Stimulated activated naive CD8-positive, alpha-beta T cell treated with anti-CD3 and anti-CD28 coated beads, Interleukin-15, Interleukin-2, amounts not matched to agents 100 ng/mL and 50 ng/mL, for 24 hours (primary cell): ENCODE data around the gene TMEM117.
A peak's percentile ranks its signal among the peaks of the same experiment; 100 is the strongest.

ENCODE experiments used
- H3K27ac Mint-ChIP-seq: one replicate; pipeline ENCODE4 v1.8.0; 2021; ENCODE audit warnings: mild to moderate bottlenecking, mixed read lengths
- H3K27me3 Mint-ChIP-seq: one replicate; pipeline ENCODE4 v1.8.0; 2021; ENCODE audit warnings: mixed read lengths
- H3K36me3 Mint-ChIP-seq: one replicate; pipeline ENCODE4 v1.8.0; 2021; ENCODE audit warnings: low read depth, mixed read lengths
- H3K4me1 Mint-ChIP-seq: one replicate; pipeline ENCODE4 v1.8.0; 2021; ENCODE audit warnings: low read depth, mixed read lengths
- H3K4me3 Mint-ChIP-seq: one replicate; pipeline ENCODE4 v1.8.0; 2021; ENCODE audit warnings: mild to moderate bottlenecking, mixed read lengths
- H3K9me3 Mint-ChIP-seq: one replicate; pipeline ENCODE4 v1.8.0; 2021; ENCODE audit warnings: mixed read lengths

The TMEM117 gene

GRCh38 chr12:43835656-43836474, at the start of gene TMEM117:
TSS of gene TMEM117 (plus strand) at chr12:43836081.
- H3K4me3 Mint-ChIP-seq: peak within 1 kb of the TSS; percentile 85
- peaks cover 50% of the 10 kb centered on the region for H3K4me1 Mint-ChIP-seq
- no peaks in the 10 kb centered on the region for H3K9me3 Mint-ChIP-seq
- H3K27ac Mint-ChIP-seq: peak within 1 kb of the TSS; percentile 93
- H3K27me3 Mint-ChIP-seq: peaks cover 10% of the 10 kb centered on the region
- no peaks in the 10 kb centered on the region for H3K36me3 Mint-ChIP-seq

GRCh38 chr12:43786899-43787693, 48.8 kb upstream of the TMEM117 start:
- no peaks in the 10 kb centered on the region for H3K27me3 Mint-ChIP-seq
- H3K27ac Mint-ChIP-seq: no peak overlapping the region
- H3K36me3 Mint-ChIP-seq: peaks cover 27% of the 10 kb centered on the region
- H3K4me1 Mint-ChIP-seq: no peaks in the 10 kb centered on the region
- H3K9me3 Mint-ChIP-seq: no peaks in the 10 kb centered on the region
- no peak overlapping the region for H3K4me3 Mint-ChIP-seq

GRCh38 chr12:43789941-43790340, 45.9 kb upstream of the TMEM117 start:
- H3K36me3 Mint-ChIP-seq: peaks cover 21% of the 10 kb centered on the region
- H3K27me3 Mint-ChIP-seq: no peaks in the 10 kb centered on the region
- no peaks in the 10 kb centered on the region for H3K4me1 Mint-ChIP-seq
- H3K4me3 Mint-ChIP-seq: no peak overlapping the region
- H3K9me3 Mint-ChIP-seq: no peaks in the 10 kb centered on the region
- H3K27ac Mint-ChIP-seq: no peak overlapping the region

GRCh38 chr12:43795716-43796280, 40.1 kb upstream of the TMEM117 start:
- no peaks in the 10 kb centered on the region for H3K9me3 Mint-ChIP-seq
- peaks cover 49% of the 10 kb centered on the region for H3K36me3 Mint-ChIP-seq
- no peak overlapping the region for H3K27ac Mint-ChIP-seq
- no peaks in the 10 kb centered on the region for H3K27me3 Mint-ChIP-seq
- H3K4me3 Mint-ChIP-seq: no peak overlapping the region
- H3K4me1 Mint-ChIP-seq: peaks cover 7% of the 10 kb centered on the region

GRCh38 chr12:43797561-43798217, 38.2 kb upstream of the TMEM117 start:
- peaks cover 52% of the 10 kb centered on the region for H3K36me3 Mint-ChIP-seq

GRCh38 chr12:43805149-43805859, 30.6 kb upstream of the TMEM117 start:
- Mint-ChIP-seq H3K4me1 (peaks cover 39% of the 10 kb centered on the region), H3K27me3 (no peaks in the 10 kb centered on the region), H3K27ac (peak overlapping the region; percentile 89), H3K36me3 (peaks cover 28% of the 10 kb centered on the region), H3K9me3 (no peaks in the 10 kb centered on the region), H3K4me3 (peak overlapping the region; percentile 95)

More at GRCh38 chr12:43797561-43798217, 38.2 kb upstream of the TMEM117 start:
- Mint-ChIP-seq H3K27ac (no peak overlapping the region), H3K27me3 (no peaks in the 10 kb centered on the region), H3K4me3 (no peak overlapping the region), H3K4me1 (peaks cover 7% of the 10 kb centered on the region), H3K9me3 (no peaks in the 10 kb centered on the region)

GRCh38 chr12:43805860-43806736, 29.8 kb upstream of the TMEM117 start, which contains the start of gene TWF1:
TSS of gene TWF1 (minus strand) at chr12:43806317. CDS start at chr12:43806245, 72 bp downstream.
- Mint-ChIP-seq H3K27me3 (no peaks in the 10 kb centered on the region), H3K9me3 (no peaks in the 10 kb centered on the region), H3K4me1 (peaks cover 42% of the 10 kb centered on the region), H3K27ac (peak within 1 kb of the TSS; percentile 99), H3K4me3 (peak within 1 kb of the TSS; percentile 95), H3K36me3 (peaks cover 20% of the 10 kb centered on the region)

GRCh38 chr12:43806737-43807072, 29.2 kb upstream of the TMEM117 start:
- Mint-ChIP-seq H3K4me1 (peaks cover 46% of the 10 kb centered on the region), H3K27me3 (no peaks in the 10 kb centered on the region), H3K27ac (peak overlapping the region; percentile 99), H3K4me3 (peak overlapping the region; percentile 95), H3K9me3 (no peaks in the 10 kb centered on the region), H3K36me3 (peaks cover 18% of the 10 kb centered on the region)

GRCh38 chr12:43807386-43807785, 28.5 kb upstream of the TMEM117 start:
- peak overlapping the region; percentile 95 for H3K4me3 Mint-ChIP-seq
- no peaks in the 10 kb centered on the region for H3K27me3 Mint-ChIP-seq
- peaks cover 52% of the 10 kb centered on the region for H3K4me1 Mint-ChIP-seq
- H3K27ac Mint-ChIP-seq: peak overlapping the region; percentile 99
- peaks cover 14% of the 10 kb centered on the region for H3K36me3 Mint-ChIP-seq
- no peaks in the 10 kb centered on the region for H3K9me3 Mint-ChIP-seq

GRCh38 chr12:43812057-43812456, 23.8 kb upstream of the TMEM117 start:
- no peaks in the 10 kb centered on the region for H3K36me3 Mint-ChIP-seq
- no peak overlapping the region for H3K4me3 Mint-ChIP-seq
- H3K27me3 Mint-ChIP-seq: no peaks in the 10 kb centered on the region
- H3K27ac Mint-ChIP-seq: no peak overlapping the region
- no peaks in the 10 kb centered on the region for H3K9me3 Mint-ChIP-seq
- H3K4me1 Mint-ChIP-seq: peaks cover 42% of the 10 kb centered on the region

GRCh38 chr12:43812926-43813325, 23.0 kb upstream of the TMEM117 start:
- Mint-ChIP-seq H3K4me1 (peaks cover 33% of the 10 kb centered on the region), H3K4me3 (no peak overlapping the region), H3K27me3 (no peaks in the 10 kb centered on the region), H3K36me3 (no peaks in the 10 kb centered on the region), H3K27ac (no peak overlapping the region), H3K9me3 (no peaks in the 10 kb centered on the region)

GRCh38 chr12:43815416-43815815, 20.5 kb upstream of the TMEM117 start:
- Mint-ChIP-seq H3K27ac (no peak overlapping the region), H3K4me3 (no peak overlapping the region), H3K27me3 (peaks cover 8% of the 10 kb centered on the region), H3K36me3 (no peaks in the 10 kb centered on the region), H3K4me1 (peaks cover 30% of the 10 kb centered on the region), H3K9me3 (no peaks in the 10 kb centered on the region)

GRCh38 chr12:43816168-43816567, 19.7 kb upstream of the TMEM117 start:
- peaks cover 8% of the 10 kb centered on the region for H3K27me3 Mint-ChIP-seq
- H3K4me3 Mint-ChIP-seq: no peak overlapping the region
- peaks cover 26% of the 10 kb centered on the region for H3K4me1 Mint-ChIP-seq
- peak overlapping the region; percentile 18 for H3K27ac Mint-ChIP-seq
- H3K36me3 Mint-ChIP-seq: no peaks in the 10 kb centered on the region
- H3K9me3 Mint-ChIP-seq: no peaks in the 10 kb centered on the region
